GM08714 (cell line): ENCODE data around the gene CAMSAP3.
A peak's percentile ranks its signal among the peaks of the same experiment; 100 is the strongest.

Experiments used
- H3K4me3 ChIP-seq: fragments of 200-500 bp; sonication (Bioruptor generic); 2 replicates; pipeline ENCODE4 v1.5.1; 2014; ENCODE audit warnings: mild to moderate bottlenecking, low read length, inconsistent platforms
- ZNF274 ChIP-seq: IDR thresholded peaks from 2 replicates; pipeline ENCODE4 v1.6.1; 2012; ENCODE audit warnings: mild to moderate bottlenecking, low read depth, low read length

CAMSAP3 gene

GRCh38 chr19:7655581-7655980, 59.9 kb downstream of the CAMSAP3 start:
- H3K4me3 ChIP-seq: no peak overlapping the region
- TF ChIP-seq ZNF274: no peak

- no peak for TF ChIP-seq ZNF274
- H3K4me3 ChIP-seq: no peak overlapping the region
Observed at GRCh38 chr19:7657131-7657751, 61.6 kb downstream of the CAMSAP3 start.

GRCh38 chr19:7658219-7658686, 62.6 kb downstream of the CAMSAP3 start:
- H3K4me3 ChIP-seq: peak overlapping the region; percentile 1; the same call in 1 of the 2 replicates
- no peak for TF ChIP-seq ZNF274

GRCh38 chr19:7661744-7662538, 66.3 kb downstream of the CAMSAP3 start:
- no peak overlapping the region for H3K4me3 ChIP-seq
- TF ChIP-seq ZNF274: no peak

- no peak overlapping the region for H3K4me3 ChIP-seq
- TF ChIP-seq ZNF274: no peak
Observed at GRCh38 chr19:7662657-7663056, 67.0 kb downstream of the CAMSAP3 start.

- no peak overlapping the region for H3K4me3 ChIP-seq
- no peak for TF ChIP-seq ZNF274
Observed at GRCh38 chr19:7663706-7664105, 68.0 kb downstream of the CAMSAP3 start.

- H3K4me3 ChIP-seq: no peak overlapping the region
Observed at GRCh38 chr19:7665076-7665475, 69.4 kb downstream of the CAMSAP3 start.

More at GRCh38 chr19:7665076-7665475, 69.4 kb downstream of the CAMSAP3 start:
- TF ChIP-seq ZNF274: no peak
